Heart left ventricle (tissue), 13 donors: Measurements from ENCODE around the gene GRP.

ENCODE experiments used
- CTCF ChIP-seq, 12 donors: fragments of 200-600 bp; sonication (generic) in 4 of 12; IDR thresholded peaks; one replicate each; pipeline versions ENCODE4 v1.5.0 to v1.8.0; 2018 to 2022; ENCODE audit warnings: antibody characterized with exemption in 12 of 12, mild to moderate bottlenecking in 5 of 12
- POLR2A ChIP-seq, 2 donors: fragments of 450-650 bp; IDR thresholded peaks; one replicate each; pipeline ENCODE4 v1.6.1; 2017; ENCODE audit warnings: antibody characterized with exemption in 2 of 2, mild to moderate bottlenecking in 2 of 2, moderate library complexity in 2 of 2
- donor health status: ischemic (EF 13 %, LVEDD 7.1; RV severe dilation, severe dysfunction).
- donor health status: DM: no; HTN: yes; CAD: no.
- donor health status: DM: no; HTN: no; CAD: no.
- donor health status: ischemic (EF 25% LVEDD 6.9; RV normal size, moderate dysfunction).
- donor health status: ischemic (EF 25% LVEDD 5.7; RV mildly dilated, moderate dysfunction).
- donor health status: ischemic (EF 35%, LVEDD 5.7; RV mildly dilated, moderate dysfunction).
- donor health status: nonischemic (EF 11% LVEDD 7.7; RV severe dilation, severe dysfunction).
- donor health status: DM: yes; HTN: yes; CAD: no.
- donor health status: PGD.
- donor health status: ischemic (EF 29% LVEDD 5.4; RV normal size, mild dysfunction).
- donor health status: nonischemic (EF 23%, LVEDD 6.1; RV moderate dilation, normal function).

GRCh38 chr18:59279722-59280121 lies 59.8 kb downstream of the GRP start:
- no peak for TF ChIP-seq CTCF (IDR thresholded peaks at IDR 0.05)
- TF ChIP-seq POLR2A (IDR thresholded peaks at IDR 0.05) = no peak
